SIG-M5 treated with dmso at 0.1 percent for 504 hours (cell line): ENCODE measurements around the gene PIP5K1B.
"Not testable (repeated sequence)": the region's sequence is repeated elsewhere in the genome, so short reads cannot be mapped to it uniquely, and the experiment has no call there.

Experiments
- DNase-seq: peaks from one replicate; lab custom pipeline; 2025; ENCODE audit not compliant: unreplicated experiment; lab: John Stamatoyannopoulos, UW

PIP5K1B gene, protein sequence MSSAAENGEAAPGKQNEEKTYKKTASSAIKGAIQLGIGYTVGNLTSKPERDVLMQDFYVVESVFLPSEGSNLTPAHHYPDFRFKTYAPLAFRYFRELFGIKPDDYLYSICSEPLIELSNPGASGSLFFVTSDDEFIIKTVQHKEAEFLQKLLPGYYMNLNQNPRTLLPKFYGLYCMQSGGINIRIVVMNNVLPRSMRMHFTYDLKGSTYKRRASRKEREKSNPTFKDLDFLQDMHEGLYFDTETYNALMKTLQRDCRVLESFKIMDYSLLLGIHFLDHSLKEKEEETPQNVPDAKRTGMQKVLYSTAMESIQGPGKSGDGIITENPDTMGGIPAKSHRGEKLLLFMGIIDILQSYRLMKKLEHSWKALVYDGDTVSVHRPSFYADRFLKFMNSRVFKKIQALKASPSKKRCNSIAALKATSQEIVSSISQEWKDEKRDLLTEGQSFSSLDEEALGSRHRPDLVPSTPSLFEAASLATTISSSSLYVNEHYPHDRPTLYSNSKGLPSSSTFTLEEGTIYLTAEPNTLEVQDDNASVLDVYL

DNA sequence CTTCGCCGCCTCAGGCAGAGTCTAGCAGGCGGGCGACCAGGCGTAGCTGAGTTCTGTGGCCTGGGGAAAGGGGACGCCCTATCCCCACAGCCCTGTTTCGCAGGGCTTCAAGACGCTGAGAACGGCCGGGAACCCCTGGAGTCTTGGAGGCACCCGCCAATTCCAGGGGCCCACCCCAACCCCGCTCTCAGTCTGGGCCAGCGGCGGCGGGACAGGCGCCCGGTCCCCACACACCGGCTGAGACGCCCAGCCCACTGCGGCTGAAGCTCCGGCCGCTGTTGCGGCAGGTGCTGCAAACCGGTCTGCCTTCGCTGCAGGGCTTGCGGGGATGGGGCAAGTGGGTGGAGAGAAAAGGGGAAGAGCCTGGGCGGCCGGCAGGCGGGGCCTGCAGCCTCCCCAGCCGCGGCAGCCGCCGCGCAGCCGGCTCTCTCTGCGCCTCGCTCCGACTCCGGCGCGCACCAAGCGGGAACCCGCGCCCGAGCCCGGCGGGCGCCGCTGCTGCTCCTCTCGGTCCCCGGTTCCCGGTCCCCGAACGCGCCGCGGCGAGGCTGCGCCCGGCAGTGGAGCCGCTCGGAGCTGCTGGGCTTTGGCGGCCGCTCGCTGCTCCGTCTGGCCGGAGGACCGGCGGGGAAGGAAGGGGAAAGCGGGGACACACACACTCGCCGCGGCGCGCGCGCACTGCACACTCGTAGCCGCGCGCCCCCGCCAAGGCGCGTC, at the start of gene PIP5K1B:
PIP5K1B (plus strand) TSS at position 427 of the 717 bp plus-strand sequence. CDS start 117,375 bp downstream, outside the sequence.
- peak; percentile 75 for DNase-seq

GRCh38 chr9:68664036-68664435, 41.0 kb upstream of the PIP5K1B start:
- DNase-seq: no peak

DNA sequence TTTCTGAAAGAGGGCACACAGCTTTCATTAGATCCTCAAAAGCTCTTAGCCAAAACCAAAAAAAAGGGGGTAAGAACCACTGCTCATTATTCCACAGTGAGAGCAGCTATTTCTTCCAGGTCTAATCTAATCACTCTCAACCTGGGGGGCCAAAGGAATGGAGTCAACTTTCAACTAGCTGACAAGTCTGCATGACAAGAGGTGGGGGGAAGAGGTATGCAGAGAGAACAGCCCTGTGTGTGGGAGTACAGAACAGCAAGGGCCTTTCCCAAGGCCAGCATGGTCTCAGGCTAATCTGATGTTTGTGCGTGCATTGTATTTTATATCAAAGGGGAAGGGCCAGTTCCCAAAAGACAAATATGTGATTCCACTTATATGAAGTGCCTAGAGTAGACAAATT, 36.9 kb upstream of the PIP5K1B start:
- DNase-seq: no peak

DNA sequence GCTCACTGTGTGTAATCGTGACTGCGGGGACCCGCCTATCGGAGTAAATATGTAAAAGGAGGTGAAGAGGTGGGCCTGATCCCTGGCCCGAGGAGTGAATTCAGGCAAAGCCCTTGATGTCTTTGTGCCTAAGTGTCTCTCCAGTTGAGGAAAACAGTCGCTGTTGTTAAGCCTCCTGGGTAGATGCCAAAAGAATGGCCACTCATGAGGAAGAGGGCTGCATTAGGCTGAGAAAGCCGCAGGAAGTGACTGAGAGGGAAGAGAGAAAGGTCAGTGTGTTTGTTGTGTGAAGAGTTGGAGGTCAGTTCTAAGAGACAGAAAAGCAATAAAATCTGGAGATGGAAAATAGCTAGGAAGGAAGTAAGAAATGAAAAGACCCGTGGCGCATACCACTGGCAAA, 35.8 kb upstream of the PIP5K1B start:
- DNase-seq: no peak

DNA sequence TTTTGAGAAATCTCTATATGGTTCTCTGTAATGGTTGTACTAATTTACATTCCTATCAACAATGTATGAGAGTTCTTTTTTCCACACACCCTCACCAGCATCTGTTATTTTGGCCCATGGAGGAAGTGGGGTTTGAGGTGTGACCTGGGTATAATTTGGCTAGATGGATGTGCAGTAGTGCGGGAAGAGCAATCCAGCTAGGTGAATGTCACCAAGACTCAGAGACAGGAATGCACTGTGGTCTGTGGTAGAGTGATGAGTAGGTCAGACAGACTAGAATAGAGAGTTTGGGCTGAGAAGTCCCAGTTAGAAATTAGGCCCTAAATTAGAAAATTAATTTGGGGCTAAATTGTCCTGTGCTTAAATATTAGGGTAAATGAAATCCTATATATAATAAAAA, 32.8 kb upstream of the PIP5K1B start:
- DNase-seq: no peak

GRCh38 chr9:68672625-68673024, 32.4 kb upstream of the PIP5K1B start:
- no peak for DNase-seq

- no peak for DNase-seq
These were observed 26.6 kb upstream of the PIP5K1B start for GRCh38 chr9:68678430-68678829.

- peak; percentile 6 for DNase-seq
These were observed 21.6 kb upstream of the PIP5K1B start for GRCh38 chr9:68683433-68683832.

DNA sequence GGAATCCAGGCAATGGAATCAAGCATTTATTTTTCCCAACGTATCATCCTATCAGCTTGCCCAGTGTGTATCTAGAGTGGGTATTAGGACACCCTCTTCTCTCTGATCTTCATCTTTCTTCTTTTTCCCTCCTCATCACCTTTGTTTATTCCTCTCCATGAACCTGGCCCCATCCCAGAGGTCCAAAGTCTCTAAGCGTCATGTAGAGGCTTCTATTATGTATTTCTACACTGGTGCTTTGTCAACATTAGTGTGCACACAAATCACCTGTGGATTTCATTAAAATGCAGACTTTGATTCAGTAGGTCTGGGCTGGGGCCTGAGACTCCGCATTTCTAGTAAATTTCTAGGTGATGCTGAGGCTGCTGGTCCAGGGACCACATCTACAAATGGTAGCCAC, 19.8 kb upstream of the PIP5K1B start:
- no peak for DNase-seq

- peak; percentile 6 for DNase-seq
These were observed 19.3 kb upstream of the PIP5K1B start for GRCh38 chr9:68685770-68686169.

DNA sequence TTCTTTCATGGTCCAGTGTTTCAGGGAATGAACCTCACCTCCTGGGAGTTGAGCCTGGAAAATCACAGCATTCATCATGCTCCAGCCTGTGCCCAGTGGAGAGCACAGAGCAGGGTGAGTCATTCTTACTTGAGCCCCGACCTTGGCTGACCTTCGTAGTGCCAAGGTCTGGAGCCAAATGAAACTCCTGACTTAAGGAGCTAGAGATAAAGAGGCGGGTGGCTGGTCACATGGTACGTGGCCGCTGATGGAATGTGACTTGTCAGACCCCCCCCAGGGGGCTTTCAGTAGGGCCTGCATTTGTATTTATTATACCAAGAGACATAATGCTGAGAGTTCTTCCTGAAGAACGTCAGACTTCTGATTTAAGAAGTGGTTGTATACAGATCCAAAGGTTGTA, 15.0 kb upstream of the PIP5K1B start:
- DNase-seq: no peak

GRCh38 chr9:68692519-68692918, 12.5 kb upstream of the PIP5K1B start:
- no peak for DNase-seq

- DNase-seq: no peak
These were observed 10.9 kb upstream of the PIP5K1B start for GRCh38 chr9:68694125-68694524.

- DNase-seq: no peak
These were observed 7.2 kb upstream of the PIP5K1B start for GRCh38 chr9:68697851-68698250.

DNA sequence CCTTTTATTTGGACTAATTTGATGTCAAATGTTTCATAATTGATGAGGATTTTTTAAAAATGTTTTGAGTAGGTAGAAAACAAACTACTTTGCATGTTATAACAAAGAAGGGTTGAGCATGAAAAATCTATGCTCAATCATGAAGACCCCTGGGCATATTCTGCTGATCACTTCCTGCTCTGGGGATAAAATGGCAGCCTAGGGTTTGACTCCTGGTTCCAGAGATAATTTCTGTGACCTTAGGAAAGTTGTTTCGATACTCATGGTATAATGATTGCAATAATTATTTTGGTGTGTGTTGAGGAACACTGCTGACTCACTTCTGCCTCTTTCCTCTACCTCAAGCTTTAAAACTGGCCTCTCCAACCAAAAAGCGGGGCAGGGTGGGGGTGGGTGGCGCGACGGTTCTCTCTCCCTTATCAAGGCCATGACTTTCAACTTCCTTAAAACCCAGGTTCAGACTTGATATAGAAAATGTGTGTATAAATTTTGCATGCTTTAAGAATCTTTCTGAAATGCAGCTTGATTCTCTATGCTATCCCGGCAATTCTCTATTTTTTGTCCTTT, 6.0 kb upstream of the PIP5K1B start:
- DNase-seq: no peak

DNA sequence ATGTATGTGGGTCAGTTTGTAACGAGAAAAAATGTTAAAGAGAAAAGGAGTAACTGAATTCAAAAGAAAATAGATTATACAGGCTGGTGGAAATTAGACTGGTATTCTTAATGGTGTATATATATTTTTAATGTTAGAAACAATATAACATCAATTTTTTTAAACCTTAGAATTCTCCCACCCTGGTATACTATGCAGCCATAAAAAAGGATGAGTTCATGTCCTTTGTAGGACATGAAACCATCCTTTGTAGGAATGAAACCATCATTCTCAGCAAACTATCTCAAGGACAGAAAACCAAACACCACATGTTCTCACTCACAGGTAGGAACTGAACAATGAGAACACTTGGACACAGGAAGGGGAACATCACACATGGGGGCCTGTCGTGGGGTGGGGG, 5.4 kb upstream of the PIP5K1B start:
- not testable (repeated sequence) for DNase-seq

GRCh38 chr9:68702493-68702892, 2.5 kb upstream of the PIP5K1B start:
- no peak for DNase-seq

GRCh38 chr9:68703672-68704071, 1.4 kb upstream of the PIP5K1B start:
- no peak for DNase-seq

GRCh38 chr9:68704498-68704813, 584 bp upstream of the PIP5K1B start:
- DNase-seq: no peak

DNA sequence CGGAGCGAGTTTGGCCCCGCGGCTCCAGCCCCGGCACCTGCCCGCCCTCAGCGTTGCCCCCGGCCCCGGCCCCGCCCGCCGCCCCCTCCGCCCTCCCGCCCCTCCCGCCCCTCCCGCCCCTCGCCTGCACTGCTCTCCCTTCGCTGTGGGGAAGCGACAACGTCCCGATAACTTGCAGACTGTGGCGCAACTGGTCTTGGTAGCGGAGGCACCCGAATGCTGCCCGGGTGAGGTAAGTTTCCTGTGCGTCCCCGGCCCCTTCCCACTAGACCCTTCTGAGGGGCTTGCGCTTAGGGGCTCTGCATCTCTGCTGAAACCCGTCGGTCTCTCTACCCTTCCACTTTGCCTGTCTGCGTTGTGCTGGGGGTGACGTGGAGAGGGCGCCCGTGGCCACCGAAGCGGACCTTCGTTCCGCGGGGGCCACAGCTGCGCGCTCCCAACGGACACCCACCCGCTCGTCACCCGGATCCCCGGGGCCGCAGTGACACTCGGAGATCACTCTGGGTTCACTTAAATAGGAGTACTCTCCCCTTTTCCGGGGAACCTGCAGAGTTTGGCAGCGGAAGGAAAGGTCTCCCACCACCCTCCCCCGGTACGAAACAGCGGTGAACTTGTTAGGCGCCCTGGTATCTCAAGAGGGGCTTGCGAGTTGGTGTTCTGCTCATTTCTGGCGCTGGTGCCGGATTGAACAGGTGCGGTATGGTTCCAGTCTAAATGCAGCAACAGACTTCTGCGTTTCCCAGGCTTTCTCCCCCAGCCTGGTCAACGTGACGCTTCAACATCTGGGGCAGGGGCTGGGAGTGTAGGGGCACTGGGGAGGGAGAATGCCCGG, 707 bp downstream of the PIP5K1B start:
- peak; percentile 45 for DNase-seq
